Right lobe of liver (tissue), 4 donors: ENCODE data around the gene DOCK1.

Source experiments
- CTCF ChIP-seq, 4 donors: fragments of 200-600 bp in 3 of 4; fragments of 450-650 bp in 1 of 4; IDR thresholded peaks; one replicate each; pipeline versions ENCODE4 v1.5.1 to v1.8.0; 2016 to 2022; ENCODE audit warnings: antibody characterized with exemption in 4 of 4, mild to moderate bottlenecking in 2 of 4
- POLR2A ChIP-seq: fragments of 450-650 bp; IDR thresholded peaks from one replicate; pipeline ENCODE4 v1.6.1; 2017; ENCODE audit warnings: antibody characterized with exemption, mild to moderate bottlenecking
- donor health status: DM: no; HTN: no; CAD: no.
- donor health status: DM: no; HTN: no; CAD: no.
- donor health status: DM: no; HTN: yes; CAD: no.

GRCh38 chr10:127398971-127399365 lies 493.7 kb downstream of the DOCK1 start:
- TF ChIP-seq CTCF (IDR thresholded peaks at IDR 0.05) (no peak), POLR2A (no peak)
